Left kidney (tissue), 2 donors: ENCODE data around the gene ELMO1. TPM values are rescaled to one million over a fixed set of nuclear protein-coding genes. Genes with fewer than 3 reads are reported as not detected.

Experiments
- DNase-seq: peaks from one replicate; pipeline ENCODE4 v3.0.0-alpha.2; 2013
- polyA plus RNA-seq: library from polyadenylated mRNA; unstranded; fragments of 120-200 nt; gene quantifications from one replicate; pipeline ENCODE4 v1.2.1, GENCODE V29; 2013; ENCODE audit not compliant: insufficient read length

ELMO1 gene
- polyA plus RNA-seq, 1 donor, result 9.8 TPM

GRCh38 chr7:37018954-37019353 is 429.7 kb downstream of the ELMO1 start:
- no peak for DNase-seq

- DNase-seq, result no peak
Observed at GRCh38 chr7:37016064-37016878, 432.4 kb downstream of the ELMO1 start.

GRCh38 chr7:37015353-37016034 is 433.2 kb downstream of the ELMO1 start:
- no peak for DNase-seq

DNA sequence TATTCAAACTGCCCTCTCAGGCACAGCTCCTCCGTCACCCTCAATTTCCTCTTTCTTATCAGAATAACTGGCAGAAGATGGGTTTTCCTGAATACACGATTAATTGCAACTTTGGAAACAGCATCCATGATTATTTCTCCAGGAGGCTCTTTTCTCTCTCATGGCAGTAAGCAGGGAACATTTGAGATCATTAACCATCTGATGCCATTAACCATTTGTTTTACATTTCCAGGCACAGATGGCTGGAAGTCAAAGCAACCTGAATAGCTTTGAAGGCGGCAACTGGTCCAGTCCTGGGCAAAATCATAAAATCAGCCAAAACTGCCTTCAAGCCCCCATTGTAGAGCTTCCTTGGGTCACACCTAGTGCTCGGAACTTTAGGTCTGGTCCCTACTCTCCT is 434.9 kb downstream of the ELMO1 start:
- DNase-seq, result no peak

DNA sequence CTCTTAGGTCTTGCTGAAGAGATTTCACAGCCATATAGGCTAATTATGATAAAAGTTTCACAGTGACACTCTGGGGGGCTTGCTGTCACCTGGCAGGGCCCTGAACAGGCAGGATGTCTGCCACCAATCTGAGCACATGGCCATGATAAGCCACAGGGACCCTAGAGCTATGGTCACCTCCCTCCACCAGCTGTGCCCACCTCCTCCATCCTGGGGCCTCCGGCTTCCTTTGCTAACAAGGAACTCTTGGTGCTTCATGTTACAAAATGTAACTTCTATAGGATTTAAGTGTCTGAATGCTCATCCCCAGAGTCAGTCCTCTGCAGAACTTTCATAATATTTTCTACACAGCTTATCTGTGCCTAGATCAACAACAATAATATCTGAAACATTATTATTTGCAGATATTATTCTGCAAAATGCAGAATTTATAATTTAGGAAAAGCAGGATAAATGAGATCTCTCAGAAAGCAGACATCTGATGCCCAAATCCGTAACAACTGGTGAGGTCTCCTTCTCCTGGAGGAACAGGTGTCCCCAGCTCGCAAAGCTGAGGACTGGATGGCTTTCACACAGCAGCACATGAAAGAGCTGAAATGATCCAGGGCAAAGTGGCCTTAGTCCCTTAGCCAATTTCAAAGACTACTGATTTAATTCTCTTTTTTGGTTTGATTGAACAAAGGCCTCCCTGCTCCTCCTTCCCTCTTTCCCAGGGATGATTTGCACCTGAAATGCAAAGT is 437.3 kb downstream of the ELMO1 start:
- DNase-seq, result no peak

- no peak for DNase-seq
Observed at GRCh38 chr7:37009125-37009675, 439.5 kb downstream of the ELMO1 start.

DNA sequence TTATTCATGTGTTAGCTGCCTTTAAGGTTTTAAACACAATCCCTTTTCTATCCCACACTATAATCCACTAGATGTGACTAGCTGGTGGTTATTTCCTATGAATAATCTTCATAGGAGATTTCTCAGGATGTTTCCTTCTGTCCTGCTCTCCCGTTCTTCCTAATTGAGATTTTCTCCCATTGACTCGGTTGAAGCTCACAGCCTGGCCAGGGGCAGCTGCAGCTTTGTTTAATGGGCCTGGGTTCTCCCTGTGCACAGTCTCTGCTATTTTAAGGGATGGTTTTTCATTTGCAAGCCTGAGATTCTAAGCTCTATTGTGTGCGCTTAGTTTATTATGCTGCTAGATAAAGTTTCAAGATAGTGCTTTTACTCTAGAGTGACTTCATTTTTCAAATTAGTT is 441.0 kb downstream of the ELMO1 start:
- no peak for DNase-seq

GRCh38 chr7:37007268-37007667 is 441.4 kb downstream of the ELMO1 start:
- DNase-seq, result no peak

- no peak for DNase-seq
Observed at GRCh38 chr7:37006764-37007163, 441.9 kb downstream of the ELMO1 start.

DNA sequence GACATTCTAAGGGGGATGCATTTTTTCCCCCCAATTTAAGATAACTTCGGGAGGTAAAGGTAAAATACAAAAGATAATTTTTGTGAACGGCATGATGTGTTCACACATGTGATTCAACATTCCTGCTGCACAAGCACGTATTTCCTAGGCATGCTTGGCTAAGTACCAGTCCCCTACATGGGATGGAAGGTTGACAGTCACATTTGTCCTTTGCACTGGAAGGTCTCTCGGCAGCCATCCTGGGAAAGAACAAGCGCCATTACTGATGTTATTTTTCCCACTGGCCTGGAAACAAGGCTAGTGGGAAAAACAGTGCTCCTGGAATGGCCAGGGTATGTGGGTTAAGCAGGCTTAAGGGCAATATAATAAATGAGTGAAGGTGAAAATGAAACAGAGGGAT is 448.2 kb downstream of the ELMO1 start:
- DNase-seq, result no peak

GRCh38 chr7:36999626-37000485 is 448.8 kb downstream of the ELMO1 start:
- DNase-seq, result no peak

DNA sequence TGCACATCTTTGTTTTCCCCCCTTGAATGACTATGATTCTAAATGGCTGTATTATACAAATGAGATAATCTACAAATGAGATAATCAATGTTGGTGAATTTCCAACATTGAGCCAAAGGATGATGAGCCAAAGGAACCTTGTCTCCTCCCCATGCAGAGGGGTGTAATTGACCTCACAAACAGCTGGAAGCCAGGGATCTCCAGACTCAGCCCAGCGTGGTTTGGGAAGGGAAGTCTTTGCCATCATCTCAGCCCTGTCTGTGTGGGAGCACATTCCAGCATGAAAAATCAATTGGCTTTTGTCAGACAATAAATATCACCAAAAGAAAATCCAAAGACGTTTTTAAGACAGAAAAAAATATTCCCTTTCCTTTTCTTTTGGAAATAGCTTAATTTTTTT is 452.9 kb downstream of the ELMO1 start:
- DNase-seq, result no peak

GRCh38 chr7:36994456-36995112 is 454.1 kb downstream of the ELMO1 start:
- no peak for DNase-seq

DNA sequence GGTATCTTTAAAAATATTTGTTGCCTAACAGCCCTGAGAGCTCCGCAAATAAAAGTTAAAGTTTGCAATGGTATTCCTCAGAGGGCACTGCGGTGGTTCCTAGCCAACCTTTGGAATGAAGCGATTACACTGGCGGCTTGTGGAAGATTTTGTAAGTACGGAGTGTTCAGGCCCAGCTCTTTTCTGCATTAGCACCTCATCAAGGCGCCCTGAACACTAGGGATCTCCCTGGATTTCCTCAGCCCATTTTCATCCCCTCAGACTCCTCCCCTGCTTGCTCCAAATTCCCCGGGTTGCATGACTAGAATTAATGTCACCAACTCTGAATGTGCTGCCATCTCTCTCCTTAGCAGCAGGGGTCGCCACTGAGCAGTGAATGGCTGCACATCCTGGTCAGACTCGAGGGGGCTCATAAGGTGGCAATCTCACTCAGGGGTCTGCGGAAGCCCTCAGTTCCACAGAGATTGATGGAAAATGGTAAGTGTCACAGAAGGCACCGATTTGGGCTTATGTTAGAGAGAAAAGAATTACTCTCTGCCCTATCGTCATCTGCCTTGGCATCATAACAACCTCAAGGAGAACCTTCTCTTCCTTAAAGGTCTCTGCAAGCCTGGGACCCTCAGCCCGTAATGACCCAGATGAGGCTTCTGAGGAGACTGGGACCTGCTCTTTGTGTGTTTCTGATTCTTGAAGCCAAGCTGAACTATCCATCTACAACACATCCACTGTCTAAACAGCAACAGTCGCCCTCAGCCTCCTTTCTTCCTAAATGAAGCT is 461.5 kb downstream of the ELMO1 start:
- no peak for DNase-seq

DNA sequence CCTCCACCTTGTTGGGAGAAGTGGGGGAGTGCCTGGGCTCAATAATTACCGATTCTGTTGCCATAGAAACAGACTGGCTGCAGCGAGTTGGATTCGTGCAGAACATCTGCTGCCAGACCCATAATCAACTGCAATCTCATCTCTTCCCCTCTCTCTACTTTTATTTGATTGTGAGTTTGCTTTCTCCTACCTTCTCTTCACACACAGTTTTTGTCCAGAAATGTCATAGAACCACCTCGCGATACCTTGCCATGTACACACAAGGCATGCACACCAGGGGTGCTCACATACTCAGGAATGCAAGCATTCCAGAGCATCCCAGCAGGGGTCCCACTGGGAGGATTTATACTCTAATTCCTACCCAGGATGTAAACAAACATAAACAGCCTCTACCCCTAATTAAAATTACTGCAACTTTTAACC is 462.1 kb downstream of the ELMO1 start:
- no peak for DNase-seq

DNA sequence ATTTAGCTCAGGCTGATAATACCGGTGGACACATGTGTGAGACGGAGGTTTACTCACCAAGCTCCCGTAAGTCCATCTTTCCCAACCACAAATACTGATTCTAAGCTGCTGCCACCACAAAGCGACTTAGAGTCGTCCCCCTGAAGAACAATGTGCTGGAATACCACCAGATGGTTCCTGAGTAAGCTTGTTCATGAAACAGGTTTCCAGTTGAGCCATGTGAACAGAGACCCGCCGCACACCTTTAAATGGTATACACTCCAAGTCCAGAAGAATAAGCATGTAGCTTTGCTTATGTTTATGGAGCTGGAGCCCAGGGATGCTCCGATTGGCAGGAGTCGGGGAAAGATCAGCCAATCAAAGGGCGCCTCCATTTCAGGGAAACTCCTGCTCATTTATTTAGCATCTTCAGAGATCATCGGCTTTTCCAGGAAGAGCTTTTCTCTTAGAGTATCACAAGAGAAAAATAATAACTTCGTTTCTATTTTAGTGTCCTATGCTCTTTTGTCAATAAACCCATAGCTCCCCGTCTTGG is 462.7 kb downstream of the ELMO1 start:
- DNase-seq, result no peak

GRCh38 chr7:36985316-36985715 is 463.3 kb downstream of the ELMO1 start:
- DNase-seq, result no peak

DNA sequence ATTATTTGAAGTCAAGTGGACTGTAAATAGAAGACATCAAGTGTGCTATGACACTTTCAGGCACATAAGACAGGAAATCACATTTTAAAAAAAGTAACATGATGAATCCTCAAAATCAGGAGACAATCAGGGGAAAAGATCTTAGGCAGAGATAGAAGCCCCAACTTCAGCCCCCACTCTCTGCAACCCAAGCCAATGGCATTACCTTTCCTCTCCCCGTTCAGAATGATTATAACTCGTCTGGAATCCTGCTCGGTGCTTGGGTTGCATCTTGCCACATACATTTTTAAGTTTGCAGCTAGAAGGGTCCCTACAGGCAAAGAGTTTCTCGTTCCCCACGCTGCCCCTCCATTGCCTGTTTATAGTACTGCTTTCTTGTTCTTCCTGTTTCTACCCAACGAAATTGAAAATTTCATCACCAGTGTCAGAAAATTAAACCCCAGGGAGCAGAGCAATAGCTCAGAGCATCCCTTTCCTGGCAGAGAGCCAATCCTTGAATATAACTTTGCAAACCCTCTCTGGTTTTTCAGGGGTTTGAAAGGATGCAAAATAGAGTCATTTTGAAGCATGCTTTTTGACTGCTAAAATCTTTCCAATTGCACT is 463.9 kb downstream of the ELMO1 start:
- DNase-seq, result no peak

- DNase-seq, result no peak
Observed at GRCh38 chr7:36984041-36984521, 464.6 kb downstream of the ELMO1 start.
